ENCODE measurements around the gene HNRNPAB. TPM values are rescaled to one million over a fixed set of nuclear protein-coding genes. Genes with fewer than 3 reads are reported as not detected.

HNRNPAB gene
- total and polyA plus RNA-seq, 2 donors (not counting 3 experiments of a cell fraction or from before 2014, with no cell fraction given), result 207 to 309 TPM

- Histone ChIP-seq H3K9me1 (replicated peaks; ENCODE audit: control insufficient read depth, extremely low read depth, insufficient read depth, low read length) (no peaks in the 10 kb centered on the region), H4K20me1 (replicated peaks; ENCODE audit: control insufficient read depth, extremely low read depth, insufficient read depth, low read length) (peaks cover 4% of the 10 kb centered on the region), H3K27me3 (ENCODE audit: control insufficient read depth in 2 of 2, insufficient read depth in 2 of 2, low read length in 2 of 2) (no peaks in the 10 kb centered on the region), H3K4me2 (ENCODE audit: insufficient read depth, low read length) (no peak overlapping the region), H3K4me3 (replicated peaks in 1 of 3; ENCODE audit: insufficient read depth in 1 of 3, low read depth in 1 of 3, low read length in 3 of 3) (no peak overlapping the region), H3K4me1 (ENCODE audit: control insufficient read depth, extremely low read depth, insufficient read depth, low read length) (peaks cover 13% of the 10 kb centered on the region), H3K9me3 (replicated peaks; ENCODE audit: control insufficient read depth, insufficient read depth, low read length) (no peaks in the 10 kb centered on the region), H3K9ac (replicated peaks; ENCODE audit: extremely low read depth, insufficient read depth, low read length) (no peak overlapping the region), H3K27ac (ENCODE audit: insufficient read depth, low read depth, low read length) (no peak overlapping the region), H3K36me3 (ENCODE audit: control insufficient read depth in 2 of 2, extremely low read depth in 1 of 2, insufficient read depth in 2 of 2, low read length in 2 of 2) (peaks cover 41 to 74% of the 10 kb centered on the region in 2 experiments), H3K79me2 (ENCODE audit: control insufficient read depth, insufficient read depth, low read length) (peaks cover 32% of the 10 kb centered on the region), H2AFZ (ENCODE audit: low read depth, low read length) (no peak overlapping the region)
- BruUV-seq (replicated peaks), result no TSS peak
- TF ChIP-seq MYC (IDR thresholded peaks at IDR 0.05; ENCODE audit: low read depth, low read length), result no peak
- TF ChIP-seq POLR2A (IDR thresholded peaks at IDR 0.05; ENCODE audit: low read depth, low read length), result peak; percentile 40
- ChIA-PET CTCF (no interaction called here), POLR2A (no interaction called here)
- FAIRE-seq (no peak), DNase-seq (ENCODE audit: low read depth, low spot score) (no peak)
- intact Hi-C loops (cut with micrococcal nuclease) (no loop called here), dilution Hi-C loops (cut with MboI; ENCODE audit: extremely low pct_ligation_motif_present, low sequenced_read_pairs) (no loop called here)
These were observed 7.0 kb downstream of the HNRNPAB start for GRCh38 chr5:178211095-178212048.

- Histone ChIP-seq H3K9me3 (replicated peaks; ENCODE audit: control insufficient read depth, insufficient read depth, low read length) (no peaks in the 10 kb centered on the region), H3K27ac (ENCODE audit: insufficient read depth, low read depth, low read length) (no peak overlapping the region), H3K36me3 (ENCODE audit: control insufficient read depth in 2 of 2, extremely low read depth in 1 of 2, insufficient read depth in 2 of 2, low read length in 2 of 2) (peaks cover 36 to 69% of the 10 kb centered on the region in 2 experiments), H4K20me1 (replicated peaks; ENCODE audit: control insufficient read depth, extremely low read depth, insufficient read depth, low read length) (peaks cover 4% of the 10 kb centered on the region), H3K4me3 (replicated peaks in 1 of 3; ENCODE audit: insufficient read depth in 1 of 3, low read depth in 1 of 3, low read length in 3 of 3) (no peak overlapping the region), H3K79me2 (ENCODE audit: control insufficient read depth, insufficient read depth, low read length) (peaks cover 22% of the 10 kb centered on the region), H3K4me2 (ENCODE audit: insufficient read depth, low read length) (no peak overlapping the region), H3K4me1 (ENCODE audit: control insufficient read depth, extremely low read depth, insufficient read depth, low read length) (peaks cover 3% of the 10 kb centered on the region), H3K9me1 (replicated peaks; ENCODE audit: control insufficient read depth, extremely low read depth, insufficient read depth, low read length) (no peaks in the 10 kb centered on the region), H2AFZ (ENCODE audit: low read depth, low read length) (no peak overlapping the region), H3K27me3 (ENCODE audit: control insufficient read depth in 2 of 2, insufficient read depth in 2 of 2, low read length in 2 of 2) (no peaks in the 10 kb centered on the region), H3K9ac (replicated peaks; ENCODE audit: extremely low read depth, insufficient read depth, low read length) (no peak overlapping the region)
- intact Hi-C loops (cut with micrococcal nuclease) (no loop called here), dilution Hi-C loops (cut with MboI; ENCODE audit: extremely low pct_ligation_motif_present, low sequenced_read_pairs) (no loop called here)
- TF ChIP-seq POLR2AphosphoS5 (IDR thresholded peaks at IDR 0.05; ENCODE audit: insufficient read depth, low read depth, low read length) (peak; percentile 37), CTCF (IDR thresholded peaks at IDR 0.05; ENCODE audit: extremely low read depth in 1 of 2, insufficient read depth in 1 of 2, low read depth in 1 of 2, low read length in 2 of 2) (no peak), MAX (IDR thresholded peaks at IDR 0.05; ENCODE audit: insufficient read depth, insufficient read length) (no peak), POLR2A (IDR thresholded peaks at IDR 0.05; ENCODE audit: low read depth, low read length) (peak; percentile 13)
- POLR2A ChIA-PET, result interaction anchor here (3.0 kb wide), 1 partner anchor 8 kb away, joined by 13 read pairs; the partner anchor contains the start of gene HNRNPAB
- FAIRE-seq, result no peak
- CTCF ChIA-PET, result no interaction called here
- no TSS peak for BruUV-seq (replicated peaks)
- DNase-seq (ENCODE audit: low read depth, low spot score), result no peak
These were observed 8.1 kb downstream of the HNRNPAB start for GRCh38 chr5:178212241-178213002.
